ENCODE results near the gene E2F6.

GRCh38 chr2:11467749-11468148 lies 1.8 kb upstream of the E2F6 start:
- TF ChIP-seq POLR2A (IDR thresholded peaks at IDR 0.05; ENCODE audit: low read length) (no peak), GATA1 (IDR thresholded peaks at IDR 0.05; ENCODE audit: low read depth, low read length) (no peak)

Measured in erythroblast (primary cell).